ENCODE measurements around the gene SLC37A1.

DNA sequence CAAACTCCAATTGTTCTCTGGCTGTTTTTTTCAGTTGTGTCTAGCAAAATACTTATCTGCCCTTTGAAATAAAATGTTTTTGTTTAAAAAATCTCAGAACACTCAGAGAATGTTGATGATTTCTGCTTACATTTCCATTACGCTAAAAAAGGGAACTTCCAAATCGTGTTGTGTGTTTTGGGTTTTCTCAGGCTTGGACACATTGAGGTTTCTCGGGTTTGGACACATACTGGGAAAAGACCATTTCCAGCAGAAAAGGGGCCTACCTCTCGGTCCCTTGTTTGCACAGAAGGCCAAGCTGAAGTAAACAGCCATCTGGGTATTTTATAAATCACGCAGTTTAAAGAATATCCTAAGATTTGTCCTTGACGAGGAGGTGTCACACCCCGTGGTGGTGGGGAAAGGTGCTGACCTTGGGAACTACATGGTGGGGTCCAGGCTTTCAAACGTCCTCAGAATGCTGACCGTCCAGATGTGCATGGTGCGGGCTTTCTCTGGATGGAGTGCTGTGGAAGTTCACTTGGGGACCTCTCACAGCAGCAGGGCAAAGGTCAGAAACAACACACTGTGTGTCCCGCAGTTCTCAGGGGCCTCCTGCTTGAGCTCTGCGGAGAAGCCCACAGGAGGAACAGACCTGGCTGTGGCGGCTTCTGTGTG lies 67.8 kb downstream of the SLC37A1 start:
- TF ChIP-seq, protein P1, sequence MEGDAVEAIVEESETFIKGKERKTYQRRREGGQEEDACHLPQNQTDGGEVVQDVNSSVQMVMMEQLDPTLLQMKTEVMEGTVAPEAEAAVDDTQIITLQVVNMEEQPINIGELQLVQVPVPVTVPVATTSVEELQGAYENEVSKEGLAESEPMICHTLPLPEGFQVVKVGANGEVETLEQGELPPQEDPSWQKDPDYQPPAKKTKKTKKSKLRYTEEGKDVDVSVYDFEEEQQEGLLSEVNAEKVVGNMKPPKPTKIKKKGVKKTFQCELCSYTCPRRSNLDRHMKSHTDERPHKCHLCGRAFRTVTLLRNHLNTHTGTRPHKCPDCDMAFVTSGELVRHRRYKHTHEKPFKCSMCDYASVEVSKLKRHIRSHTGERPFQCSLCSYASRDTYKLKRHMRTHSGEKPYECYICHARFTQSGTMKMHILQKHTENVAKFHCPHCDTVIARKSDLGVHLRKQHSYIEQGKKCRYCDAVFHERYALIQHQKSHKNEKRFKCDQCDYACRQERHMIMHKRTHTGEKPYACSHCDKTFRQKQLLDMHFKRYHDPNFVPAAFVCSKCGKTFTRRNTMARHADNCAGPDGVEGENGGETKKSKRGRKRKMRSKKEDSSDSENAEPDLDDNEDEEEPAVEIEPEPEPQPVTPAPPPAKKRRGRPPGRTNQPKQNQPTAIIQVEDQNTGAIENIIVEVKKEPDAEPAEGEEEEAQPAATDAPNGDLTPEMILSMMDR (IDR thresholded peaks at IDR 0.05) = no peak
- TF ChIP-seq POLR2A (IDR thresholded peaks at IDR 0.05) = no peak
